G401 (cell line): Measurements from ENCODE around the gene TRAPPC12. TPM values are rescaled to one million over a fixed set of nuclear protein-coding genes. Genes with fewer than 3 reads are reported as not detected.

Experiments
- DNase-seq: peaks from one replicate; pipeline ENCODE4 v3.0.0-alpha.2; 2015; ENCODE audit warnings: low spot score
- in situ Hi-C: cut with HindIII; loops from 2 replicates; pipeline ENCODE4 v1.10.0; 2016; ENCODE audit warnings: low sequenced_read_pairs, mixed read lengths
- total RNA-seq: library from RNA; depleted of rRNA; stranded (reverse); fragments of >200 nt; shearing (Covaris generic); gene quantifications from 2 replicates; pipeline ENCODE4 v1.2.3, GENCODE V29; 2014

TRAPPC12 gene
- total RNA-seq, 1 experiment from 2014 or later = 54.2 TPM

DNA sequence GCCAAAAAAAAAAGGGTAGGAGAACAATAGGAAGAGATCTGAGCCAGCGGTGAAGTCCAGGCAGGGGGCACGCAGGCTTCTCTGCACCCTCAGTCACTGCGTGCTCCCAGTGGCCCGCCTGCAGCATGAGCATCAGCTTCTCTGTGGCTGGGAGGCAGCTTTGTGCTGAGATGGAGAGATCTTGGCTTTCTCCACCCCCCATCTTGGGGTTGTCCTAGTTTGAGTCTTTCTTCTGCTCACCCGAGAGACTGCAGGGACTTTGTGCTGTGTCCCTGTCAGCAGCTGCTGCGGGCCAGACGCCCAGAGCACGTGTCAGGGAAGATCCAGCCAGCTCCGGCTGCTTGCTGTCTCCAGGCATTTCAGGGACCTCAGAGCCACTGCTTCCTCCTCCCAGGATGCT, 20.3 kb downstream of the TRAPPC12 start:
- in situ Hi-C loops = no loop called here
- DNase-seq = peak; percentile 75

DNA sequence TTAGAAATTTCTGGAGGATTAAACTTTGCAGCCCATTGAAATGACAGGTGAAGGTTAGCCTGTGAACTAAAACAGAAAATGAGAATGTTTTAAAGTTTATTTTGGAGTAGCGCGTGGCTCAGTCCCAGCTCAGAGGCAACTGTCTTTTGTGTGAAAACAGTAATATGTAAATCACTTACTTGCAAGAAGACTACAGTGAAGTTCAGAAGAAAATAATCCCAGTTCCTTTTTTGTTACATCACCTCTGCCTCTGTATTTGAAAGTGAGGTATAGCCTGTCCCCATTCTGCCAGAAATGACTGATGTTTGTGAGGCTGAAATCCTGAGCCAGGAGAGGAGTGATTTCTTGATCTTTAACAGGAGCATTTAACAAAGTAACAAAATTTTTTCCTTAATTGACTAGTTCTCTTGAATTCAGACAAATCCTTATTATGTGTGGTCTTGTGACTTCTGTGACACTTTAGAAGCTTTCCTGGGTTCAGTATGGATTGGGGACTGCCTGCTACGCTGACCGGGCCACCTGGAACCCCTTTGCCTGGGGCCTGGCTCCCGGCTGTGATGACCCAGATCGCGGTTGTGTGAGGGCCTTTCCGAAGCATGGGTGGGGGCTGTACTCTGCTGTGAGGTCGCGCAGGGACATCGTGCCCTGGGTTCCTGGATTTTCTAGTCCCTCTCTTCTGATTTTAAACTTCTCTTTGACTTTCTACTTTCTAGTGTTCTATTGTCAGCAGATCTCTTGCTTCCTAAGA, 24.3 kb downstream of the TRAPPC12 start:
- in situ Hi-C loops = no loop called here

DNA sequence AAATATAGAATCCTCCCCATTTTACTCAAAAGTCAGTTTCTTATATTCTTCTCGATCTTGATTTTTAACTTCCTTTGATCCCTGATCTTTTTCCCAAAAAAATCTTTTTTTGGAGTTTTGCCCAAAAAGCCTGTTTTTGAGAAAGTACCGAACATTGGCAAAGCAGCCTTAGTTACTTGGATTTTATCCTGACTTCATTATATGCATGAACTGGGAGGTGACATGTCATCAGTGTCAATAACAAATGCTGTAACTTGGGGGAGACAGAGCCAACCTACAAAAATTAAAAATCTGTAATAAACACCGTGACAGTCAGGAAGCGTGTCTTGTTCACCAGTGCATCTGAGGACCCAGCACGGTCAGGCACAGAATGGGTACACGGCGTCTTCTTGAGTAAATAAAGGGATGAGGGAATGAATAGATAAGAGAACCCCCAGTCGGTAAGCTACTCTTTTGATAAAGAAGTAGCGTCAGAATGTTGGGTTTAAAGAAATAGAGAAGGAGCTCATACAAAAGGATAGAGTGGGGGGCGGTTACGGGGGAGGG, 24.9 kb downstream of the TRAPPC12 start:
- in situ Hi-C loops = no loop called here
- DNase-seq = no peak

More for the DNA sequence above, 24.3 kb downstream of the TRAPPC12 start:
- DNase-seq = no peak

DNA sequence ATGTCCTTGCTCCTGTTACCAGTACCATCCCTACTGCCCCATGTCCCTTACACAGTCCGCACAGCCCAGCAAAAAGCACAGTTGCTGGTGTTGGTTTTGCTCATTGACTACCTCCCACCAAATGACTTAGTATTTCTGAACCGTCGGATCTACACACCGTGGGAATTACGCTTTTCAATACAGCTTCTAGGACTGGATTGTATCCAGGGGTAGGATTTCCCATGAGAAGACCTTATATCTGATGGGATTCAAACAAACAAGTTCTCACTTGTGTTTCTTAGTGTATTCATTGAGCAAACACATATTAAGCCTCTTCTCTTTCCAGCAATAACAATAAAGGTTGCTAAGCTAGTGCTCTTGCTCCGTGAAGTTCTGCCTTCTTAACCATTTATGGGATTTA, 25.8 kb downstream of the TRAPPC12 start:
- in situ Hi-C loops = no loop called here
- DNase-seq = no peak

DNA sequence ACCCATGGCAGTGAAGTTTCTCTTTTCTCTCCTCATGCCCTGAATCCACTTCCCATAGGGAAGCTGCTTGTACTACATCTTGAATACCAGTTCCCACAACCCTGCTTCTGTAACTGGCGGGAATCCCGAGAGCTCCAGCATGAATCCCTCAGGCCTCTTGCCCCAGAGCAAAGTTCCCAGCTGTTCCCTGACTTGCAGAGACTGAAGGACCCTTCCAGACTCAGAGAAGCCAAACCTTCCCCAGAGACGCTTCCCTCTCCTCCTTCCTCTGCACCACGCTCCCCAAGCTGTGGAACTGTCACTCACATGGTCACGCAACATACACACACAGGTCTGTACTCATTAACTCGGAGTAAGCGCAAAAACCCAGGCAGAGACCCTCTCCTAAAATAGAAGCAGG, 26.4 kb downstream of the TRAPPC12 start:
- in situ Hi-C loops = no loop called here
- DNase-seq = no peak

DNA sequence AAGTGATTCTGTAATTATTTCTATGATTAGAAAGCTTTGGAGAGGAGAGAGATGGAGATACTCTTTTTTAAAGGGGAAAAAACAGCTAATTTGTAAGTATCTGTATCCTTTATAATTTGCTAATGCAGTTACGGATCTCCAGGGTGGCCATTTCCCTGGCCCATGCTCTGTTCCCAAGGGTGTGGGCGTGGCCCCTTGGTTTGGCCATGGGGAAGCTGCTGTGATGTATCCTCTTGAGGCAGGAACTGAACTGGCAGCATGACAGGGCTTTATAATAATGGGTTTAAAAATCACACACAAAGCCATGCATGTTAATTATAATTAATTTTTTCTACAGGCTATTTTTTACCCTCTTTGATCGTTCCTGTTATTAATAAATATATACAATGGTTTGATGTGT, 27.0 kb downstream of the TRAPPC12 start:
- in situ Hi-C loops = no loop called here
- DNase-seq = no peak

DNA sequence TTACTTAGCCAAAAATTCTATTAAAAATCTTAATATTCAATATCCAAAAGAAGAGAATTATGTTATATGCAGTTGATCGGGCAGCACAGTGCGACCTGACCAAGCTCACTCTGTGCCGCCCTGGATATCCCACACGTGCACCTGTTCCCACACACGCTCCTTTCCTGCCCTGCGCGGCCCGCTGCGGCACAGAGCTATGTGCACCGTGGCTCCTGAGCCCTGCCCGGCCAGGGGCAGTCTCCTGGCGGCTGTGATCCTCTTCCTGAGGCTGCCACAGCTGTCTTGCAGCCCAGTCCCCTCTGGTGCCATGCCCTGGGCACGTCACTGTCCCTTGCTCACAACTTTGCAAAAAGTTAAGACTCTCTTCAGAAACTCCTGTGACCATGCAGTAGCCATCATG, 29.3 kb downstream of the TRAPPC12 start:
- in situ Hi-C loops = no loop called here
- no peak for DNase-seq

DNA sequence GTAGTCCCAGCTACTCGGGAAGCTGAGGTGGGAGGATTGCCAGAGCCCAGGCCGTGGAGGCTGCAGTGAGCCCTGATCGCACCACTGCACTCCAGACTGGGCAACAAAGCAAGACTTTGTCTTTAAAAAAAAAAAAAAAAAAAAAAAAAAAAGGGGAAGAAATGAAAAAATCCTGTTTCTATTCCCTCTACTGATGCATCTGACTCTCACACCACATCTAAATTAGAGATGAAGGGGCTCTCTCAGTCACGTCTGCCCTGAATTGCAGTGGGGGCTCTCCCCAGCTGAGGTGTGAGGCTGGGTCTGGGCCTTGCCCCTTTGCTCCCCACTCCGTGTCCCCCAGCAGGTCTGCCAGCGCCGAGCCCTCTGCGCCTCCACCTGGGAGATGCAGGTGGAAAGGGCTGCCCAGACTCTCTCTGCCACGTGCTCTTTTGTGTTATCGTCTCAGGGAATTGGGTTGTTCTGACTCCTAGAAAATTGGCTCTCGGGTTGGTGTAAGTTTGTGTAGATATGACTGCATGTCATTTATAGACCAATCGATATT, 30.2 kb downstream of the TRAPPC12 start:
- no peak for DNase-seq
- in situ Hi-C loops = no loop called here

DNA sequence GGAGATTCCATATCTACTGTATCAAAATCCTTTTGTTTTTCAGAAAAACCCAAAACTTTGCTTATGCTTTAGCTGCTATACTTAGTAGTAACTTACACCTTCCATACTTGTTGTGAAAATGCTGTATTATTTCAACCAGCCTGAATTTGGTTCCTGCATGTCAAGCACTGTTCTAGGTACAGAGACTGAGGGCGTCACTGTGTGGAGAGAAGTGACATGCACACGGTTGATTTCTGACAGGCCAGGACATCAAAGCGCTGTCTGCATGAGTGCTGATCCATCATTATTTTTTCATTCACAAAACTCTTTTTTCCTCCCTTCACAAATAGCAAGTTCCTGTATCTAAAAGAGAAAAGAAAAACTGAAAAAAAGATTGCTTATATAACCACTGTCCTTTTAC, 31.6 kb downstream of the TRAPPC12 start:
- in situ Hi-C loops = no loop called here
- DNase-seq = no peak

DNA sequence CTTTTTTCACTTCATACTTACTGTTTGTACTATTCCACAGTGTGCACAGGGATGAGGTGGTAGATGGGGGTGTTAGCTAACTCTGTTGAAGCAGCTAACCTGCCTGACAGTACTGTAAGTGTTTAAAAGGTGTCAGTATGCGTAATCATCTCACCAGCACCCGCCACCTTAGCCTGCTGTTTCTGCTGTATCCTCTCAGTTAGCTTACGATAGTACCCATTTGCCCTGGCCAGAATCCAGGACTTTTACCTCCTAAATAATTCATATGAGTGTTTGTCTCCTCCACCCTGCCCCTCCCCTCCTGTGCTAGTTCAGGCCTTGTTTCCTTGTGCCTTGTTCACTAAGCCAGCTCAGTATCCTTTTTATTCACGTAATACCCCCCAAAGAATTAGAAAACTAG, 34.2 kb downstream of the TRAPPC12 start:
- DNase-seq = no peak
- in situ Hi-C loops = no loop called here

DNA sequence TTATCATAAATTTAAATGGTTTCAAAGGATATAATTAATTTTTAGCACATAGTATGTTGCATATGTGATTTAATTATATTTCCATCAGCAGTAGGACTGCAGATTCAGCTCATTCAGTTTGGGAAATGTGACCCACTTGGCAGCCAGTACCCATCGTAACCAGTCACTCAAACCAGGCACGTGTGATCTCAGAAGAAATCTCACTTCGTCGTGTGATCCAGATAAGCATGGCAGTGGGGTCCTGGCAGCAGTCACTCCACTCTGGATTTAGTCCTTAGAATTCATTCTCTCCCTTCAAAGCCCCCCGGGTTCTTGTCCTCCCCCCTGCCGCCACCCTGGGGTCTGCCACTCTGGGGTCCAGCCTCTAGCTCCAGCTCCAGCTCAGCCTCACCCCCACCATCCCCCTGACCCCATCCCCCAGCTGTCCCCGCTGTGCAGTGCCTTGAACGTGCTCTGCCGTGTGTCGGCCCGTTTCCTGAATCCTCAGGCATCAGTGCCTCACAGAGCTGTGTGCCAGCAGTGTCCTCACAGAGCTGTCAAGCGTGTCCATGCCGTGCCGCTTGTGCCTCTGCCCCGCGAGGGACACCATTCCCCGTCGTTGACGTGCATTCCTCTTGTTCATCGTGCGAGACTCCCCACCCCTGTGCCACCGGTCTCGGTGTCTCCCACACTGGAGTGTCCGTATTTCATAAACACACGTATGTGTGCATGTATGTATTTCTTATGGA, 34.8 kb downstream of the TRAPPC12 start:
- in situ Hi-C loops = no loop called here
- peak; percentile 47 for DNase-seq

DNA sequence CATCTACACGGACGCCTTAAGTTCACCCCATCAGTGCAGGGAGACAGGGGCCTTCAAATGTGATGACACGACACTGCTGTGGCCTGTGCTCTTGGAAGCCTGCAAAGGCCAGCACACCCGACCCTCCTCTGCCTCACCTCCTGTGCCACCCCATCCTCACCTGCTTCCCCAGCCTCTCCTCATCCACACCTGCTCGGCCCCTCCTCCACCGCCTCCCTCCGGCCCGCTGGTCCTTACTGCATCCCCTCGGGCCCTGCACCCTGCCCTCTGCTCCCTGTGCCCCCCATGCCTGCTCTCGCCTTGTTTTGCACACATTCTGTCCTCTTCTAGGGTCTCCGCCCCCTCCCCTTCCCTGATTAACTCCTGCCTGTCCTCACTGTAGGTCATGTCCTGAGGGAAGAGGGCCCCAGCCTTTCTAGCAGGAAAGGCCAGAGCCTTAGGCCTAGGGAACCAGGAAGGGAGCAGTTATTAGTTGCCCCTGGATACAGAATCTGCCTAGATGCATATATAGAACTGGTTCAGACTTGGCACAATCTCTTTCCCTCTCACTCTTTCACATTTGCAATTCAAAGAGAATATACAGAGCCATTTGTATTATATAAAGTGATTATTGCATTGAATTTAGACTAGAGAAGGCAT, 39.4 kb downstream of the TRAPPC12 start:
- in situ Hi-C loops = no loop called here
- no peak for DNase-seq

DNA sequence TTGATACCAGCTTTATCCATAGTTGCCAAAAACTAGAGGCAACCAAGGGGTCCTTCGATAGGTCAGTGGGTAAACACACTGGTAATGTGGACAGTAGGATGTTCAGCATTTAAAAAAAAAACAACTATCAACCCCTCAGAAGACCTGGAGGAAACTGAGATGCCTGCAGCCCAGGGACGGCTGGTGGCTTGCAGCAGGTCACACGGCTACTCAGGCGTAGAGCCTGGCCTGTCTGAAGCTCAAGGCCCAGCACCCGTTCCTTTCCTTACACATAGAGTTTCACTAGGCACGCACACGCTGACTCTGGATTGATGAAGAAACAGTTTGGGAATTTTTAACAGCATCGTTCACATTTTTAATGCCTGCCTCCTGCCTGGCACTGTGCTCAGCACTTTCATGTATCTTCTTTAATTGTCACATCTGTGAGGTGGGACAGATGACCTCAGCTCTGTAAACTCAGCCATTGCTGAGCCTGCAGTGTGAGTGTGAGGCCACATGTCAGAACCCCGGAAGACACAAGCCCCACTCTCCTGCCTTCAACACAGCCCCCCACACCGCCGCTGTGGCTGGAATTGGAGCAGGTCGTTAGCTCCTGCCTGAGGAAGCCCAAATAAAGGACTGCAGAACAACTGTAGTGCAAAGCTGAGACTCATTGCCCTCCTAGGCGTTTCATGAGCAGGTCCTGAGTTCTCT, 40.7 kb downstream of the TRAPPC12 start:
- in situ Hi-C loops = no loop called here
- no peak for DNase-seq

DNA sequence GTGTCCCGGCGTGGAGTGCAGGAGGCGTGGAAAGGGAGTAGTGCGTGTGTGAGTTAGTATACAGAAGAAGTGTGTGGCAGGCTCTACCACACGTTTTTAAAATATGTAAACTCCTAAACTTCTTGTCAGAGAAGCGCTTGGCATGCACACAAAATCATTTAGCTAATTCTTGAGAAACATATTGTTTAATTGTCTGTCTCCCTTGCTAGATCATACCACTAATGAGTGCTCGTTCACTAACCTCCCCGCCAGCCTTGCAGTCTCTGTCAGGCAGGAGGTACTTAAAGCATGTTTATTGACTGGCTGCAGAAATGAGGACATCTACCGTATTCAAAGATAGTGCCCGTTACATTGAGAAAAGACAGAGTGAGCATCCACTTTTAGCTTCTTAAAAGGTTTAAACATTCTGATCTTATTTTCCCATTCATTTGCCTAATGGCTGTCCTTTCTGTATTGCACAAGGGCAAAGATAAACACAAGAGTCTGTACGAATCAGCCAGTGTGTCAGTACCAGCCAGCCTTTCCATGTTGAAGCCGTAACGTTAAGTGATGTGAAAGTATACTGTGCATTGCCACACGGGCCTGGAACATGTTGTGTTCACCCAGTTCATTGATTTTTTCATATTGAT, 41.4 kb downstream of the TRAPPC12 start:
- no peak for DNase-seq
- in situ Hi-C loops = no loop called here

DNA sequence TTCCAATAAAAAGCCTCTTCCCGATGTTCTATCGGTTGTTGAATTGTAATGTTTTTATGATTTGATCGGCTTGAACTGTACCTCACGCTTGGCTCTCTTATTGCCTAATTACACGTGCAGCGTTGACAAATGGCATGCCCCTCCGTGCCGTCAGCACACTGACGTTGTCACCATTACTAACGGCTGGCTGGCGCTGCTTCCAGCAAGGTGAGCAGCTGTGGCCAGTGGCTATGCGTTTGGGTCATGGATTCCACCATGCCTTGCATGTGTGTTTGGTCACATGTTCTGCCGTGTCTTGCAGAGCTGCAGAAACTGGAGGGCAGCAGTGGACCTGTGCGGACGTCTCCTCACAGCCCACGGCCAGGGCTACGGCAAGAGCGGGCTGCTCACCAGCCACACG, 42.1 kb downstream of the TRAPPC12 start:
- in situ Hi-C loops = no loop called here
- DNase-seq = no peak

DNA sequence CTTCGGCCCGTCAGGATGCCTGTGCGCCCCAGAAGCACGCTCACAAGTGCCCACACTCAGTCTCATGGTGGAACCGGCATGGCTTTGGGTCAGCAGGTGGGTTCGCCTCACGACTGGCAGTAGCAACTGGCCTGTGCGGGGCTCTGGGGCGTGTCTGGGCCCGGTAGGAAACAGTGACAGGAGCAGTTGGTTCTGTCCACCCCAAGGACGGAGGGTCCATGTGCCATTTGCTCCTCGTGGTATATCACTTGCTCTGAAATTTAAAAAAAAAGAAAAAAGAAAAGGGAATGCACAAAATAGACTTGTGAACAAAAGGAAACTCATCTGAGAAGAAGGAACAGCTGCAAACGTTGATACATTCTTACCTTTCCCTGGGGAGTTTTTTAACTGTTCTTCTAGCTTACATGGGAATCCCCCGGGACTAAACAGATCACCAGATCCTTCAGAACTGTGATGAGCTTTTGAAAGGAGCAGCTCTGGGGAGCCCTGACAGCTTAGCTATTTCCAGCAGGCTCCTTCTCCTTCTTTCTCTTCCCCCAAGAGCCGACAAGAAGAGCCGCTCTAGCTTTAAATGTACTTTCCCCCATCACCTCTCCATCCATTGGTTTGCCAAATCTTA, 42.8 kb downstream of the TRAPPC12 start:
- no peak for DNase-seq
- in situ Hi-C loops = no loop called here

DNA sequence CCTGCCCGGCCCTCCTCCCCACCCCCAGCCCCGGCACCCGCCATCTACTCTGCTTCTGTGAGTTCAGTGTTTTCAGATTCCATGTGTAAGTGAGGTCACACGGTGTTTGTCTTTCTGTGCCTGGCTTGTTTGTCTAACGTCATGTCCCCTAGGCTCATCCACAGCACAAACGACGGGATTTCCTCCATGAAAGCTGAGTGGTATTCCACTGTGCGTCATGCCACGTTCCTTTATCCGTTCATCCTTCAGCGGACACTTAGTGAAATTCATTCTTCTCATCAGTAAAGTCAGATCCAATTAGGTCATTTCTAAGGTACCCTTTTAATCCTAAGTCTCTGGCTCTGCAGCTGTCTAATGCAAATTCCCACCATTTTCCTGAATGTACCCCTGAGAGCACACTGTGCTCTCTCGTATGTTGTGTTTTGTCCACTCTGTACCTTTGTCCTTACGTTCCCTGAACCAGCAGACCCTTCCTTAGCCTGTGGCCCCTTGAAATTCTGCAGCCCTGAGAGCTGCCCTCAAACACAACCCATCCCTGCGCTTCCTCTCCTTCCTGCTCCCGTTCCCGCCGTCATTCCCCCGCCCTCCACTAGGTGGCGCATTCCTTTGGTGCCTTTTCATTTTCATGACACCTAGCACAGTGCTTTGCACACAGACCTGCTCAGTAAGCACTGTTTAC, 44.1 kb downstream of the TRAPPC12 start:
- in situ Hi-C loops = no loop called here
- DNase-seq = peak; percentile 62
